Fibroblast of lung (primary cell): Measurements from ENCODE around the gene AGAP2. TPM values are rescaled to one million over a fixed set of nuclear protein-coding genes. Genes with fewer than 3 reads are reported as not detected.

ENCODE experiments used
- DNase-seq, 2 donors: peaks; one replicate each; pipeline versions ENCODE4 v3.0.0 to v3.0.0-alpha.2; 2010; ENCODE audit warnings: low read depth in 2 of 2
- H2AFZ ChIP-seq: 2 replicates; pipeline ENCODE4 v1.5.1; 2012; ENCODE audit warnings: low read length, control low read depth, inconsistent platforms
- H3K27ac ChIP-seq: 2 replicates; pipeline ENCODE4 v1.5.1; 2011; ENCODE audit warnings: low read length, control low read depth; ENCODE audit not compliant: insufficient read depth
- H3K27me3 ChIP-seq: 2 replicates; pipeline ENCODE4 v1.5.1; 2011; ENCODE audit warnings: mild to moderate bottlenecking, low read length; ENCODE audit not compliant: control insufficient read depth, insufficient read depth
- H3K36me3 ChIP-seq: 2 replicates; pipeline ENCODE4 v1.5.1; 2011; ENCODE audit warnings: low read length; ENCODE audit not compliant: control insufficient read depth, insufficient read depth
- H3K4me1 ChIP-seq: 2 replicates; pipeline ENCODE4 v1.5.1; 2011; ENCODE audit warnings: low read length; ENCODE audit not compliant: control insufficient read depth, insufficient read depth; ENCODE audit errors: extremely low read depth
- H3K4me2 ChIP-seq: 2 replicates; pipeline ENCODE4 v1.5.1; 2011; ENCODE audit warnings: low read length, control low read depth; ENCODE audit not compliant: insufficient read depth; ENCODE audit errors: extremely low read depth
- H3K4me3 ChIP-seq, 4 experiments: fragments of 200-600 bp in 1 of 4; sonication (generic) in 1 of 4; replicated peaks in 1 of 4; 2 replicates each; pipeline ENCODE4 v1.5.1; 2011 to 2016; ENCODE audit warnings: low read length in 4 of 4, low read depth in 3 of 4, mild to moderate bottlenecking in 3 of 4, control low read depth in 2 of 4, inconsistent platforms in 1 of 4, mixed read lengths in 1 of 4; ENCODE audit not compliant: insufficient read depth in 1 of 4; ENCODE audit errors: control extremely low read depth in 1 of 4
- H3K79me2 ChIP-seq: 2 replicates; pipeline ENCODE4 v1.5.1; 2012; ENCODE audit warnings: mild to moderate bottlenecking, low read length, inconsistent platforms; ENCODE audit not compliant: control insufficient read depth, insufficient read depth
- H3K9ac ChIP-seq: 2 replicates; pipeline ENCODE4 v1.5.1; 2011; ENCODE audit warnings: mild to moderate bottlenecking, low read length, control low read depth; ENCODE audit not compliant: insufficient read depth
- H3K9me3 ChIP-seq: 2 replicates; pipeline ENCODE4 v1.5.1; 2012; ENCODE audit warnings: low read depth, low read length; ENCODE audit not compliant: control insufficient read depth, insufficient read depth
- H4K20me1 ChIP-seq: 2 replicates; pipeline ENCODE4 v1.5.1; 2011; ENCODE audit warnings: low read length; ENCODE audit not compliant: control insufficient read depth, insufficient read depth; ENCODE audit errors: extremely low read depth
- CTCF ChIP-seq, 2 donors: IDR thresholded peaks in 1 of 2; conservative IDR thresholded peaks in 1 of 2; 1 replicate in 1 of 2; 2 replicates in 1 of 2; pipeline ENCODE4 v1.5.1; 2011 to 2012; ENCODE audit warnings: low read length in 2 of 2, control low read depth in 1 of 2, inconsistent platforms in 1 of 2, low read depth in 1 of 2, mild to moderate bottlenecking in 1 of 2
- EZH2 ChIP-seq: IDR thresholded peaks from 2 replicates; pipeline ENCODE4 v1.5.1; 2012; ENCODE audit warnings: low read length, control low read depth, mild to moderate bottlenecking; ENCODE audit errors: missing control alignments
- polyA plus RNA-seq, 2 donors: library from polyadenylated mRNA; depleted of rRNA in 1 of 2; stranded (reverse) in 1 of 2; unstranded in 1 of 2; fragments of >200 nt; gene quantifications; 2 replicates each; pipeline ENCODE4 v1.2.1, GENCODE V29; 2011 to 2012; ENCODE audit warnings: missing spikeins in 1 of 2
- total RNA-seq: library from RNA; depleted of rRNA; stranded (reverse); fragments of >200 nt; gene quantifications from 2 replicates; pipeline ENCODE4 v1.2.1, GENCODE V29; 2014

The AGAP2 gene
- total and polyA plus RNA-seq, 2 donors (not counting 1 experiment from before 2014, with no cell fraction given), result 0.05 to 0.17 TPM

GRCh38 chr12:57674691-57675090 lies 63.9 kb downstream of the AGAP2 start:
- Histone ChIP-seq H3K4me2 (no peak overlapping the region), H2AFZ (no peak overlapping the region), H3K36me3 (no peaks in the 10 kb centered on the region), H3K79me2 (no peaks in the 10 kb centered on the region), H3K27ac (no peak overlapping the region), H4K20me1 (no peaks in the 10 kb centered on the region), H3K9me3 (no peaks in the 10 kb centered on the region), H3K27me3 (no peaks in the 10 kb centered on the region), H3K9ac (no peak overlapping the region), H3K4me1 (no peaks in the 10 kb centered on the region), H3K4me3 (no peak overlapping the region)
- no peak for TF ChIP-seq CTCF (conservative IDR thresholded peaks at IDR 0.05 in 1 of 2, IDR thresholded peaks at IDR 0.05 in 1 of 2; ENCODE audit: low read depth in 1 of 2, low read length in 2 of 2)
- TF ChIP-seq EZH2, result no peak
- DNase-seq, result no peak

Other genes starting within 250 kb of the AGAP2 start
- gene DDIT3, start 218.2 kb downstream of the AGAP2 start, total RNA-seq, result 249 and 265 TPM in 2 replicates
- 32.5 and 57.8 TPM in 2 replicates for gene DDIT3, start 218.2 kb downstream of the AGAP2 start, polyA plus RNA-seq
- 5.1 and 7.1 TPM in 2 replicates for gene MBD6, start 215.9 kb downstream of the AGAP2 start, total RNA-seq
- gene MBD6, start 215.9 kb downstream of the AGAP2 start, polyA plus RNA-seq, result 3.0 and 3.1 TPM in 2 replicates
- 101 and 108 TPM in 2 replicates for gene DCTN2, start 191.6 kb downstream of the AGAP2 start, total RNA-seq
- gene DCTN2, start 191.6 kb downstream of the AGAP2 start, polyA plus RNA-seq, result 211 and 229 TPM in 2 replicates
- gene KIF5A, start 188.7 kb downstream of the AGAP2 start, total RNA-seq, result 0.51 and 1.3 TPM in 2 replicates
- 0.53 and 0.89 TPM in 2 replicates for gene KIF5A, start 188.7 kb downstream of the AGAP2 start, polyA plus RNA-seq
- 9.0 and 11.9 TPM in 2 replicates for gene PIP4K2C, start 147.6 kb downstream of the AGAP2 start, total RNA-seq
- gene PIP4K2C, start 147.6 kb downstream of the AGAP2 start, polyA plus RNA-seq, result 24.3 and 25.2 TPM in 2 replicates
- 16.4 and 30.4 TPM in 2 replicates for gene DTX3, start 133.9 kb downstream of the AGAP2 start, total RNA-seq
- gene DTX3, start 133.9 kb downstream of the AGAP2 start, polyA plus RNA-seq, result 12.1 and 17.3 TPM in 2 replicates
- 34.4 and 40.0 TPM in 2 replicates for gene ARHGEF25, start 127.3 kb downstream of the AGAP2 start, total RNA-seq
- 12.1 and 15.7 TPM in 2 replicates for gene ARHGEF25, start 127.3 kb downstream of the AGAP2 start, polyA plus RNA-seq
- 0.51 and 2.3 TPM in 2 replicates for gene B4GALNT1, start 105.5 kb downstream of the AGAP2 start, total RNA-seq
- gene B4GALNT1, start 105.5 kb downstream of the AGAP2 start, polyA plus RNA-seq, result 1.3 and 3.4 TPM in 2 replicates
- gene OS9, start 44.6 kb downstream of the AGAP2 start, total RNA-seq, result 170 and 260 TPM in 2 replicates
- gene OS9, start 44.6 kb downstream of the AGAP2 start, polyA plus RNA-seq, result 274 and 316 TPM in 2 replicates
- gene TSPAN31, start 6.3 kb upstream of the AGAP2 start, total RNA-seq, result 55.7 and 99.6 TPM in 2 replicates
- 42.8 and 53.6 TPM in 2 replicates for gene TSPAN31, start 6.3 kb upstream of the AGAP2 start, polyA plus RNA-seq
- 183 and 257 TPM in 2 replicates for gene CDK4, start 13.6 kb upstream of the AGAP2 start, total RNA-seq
- 233 and 324 TPM in 2 replicates for gene CDK4, start 13.6 kb upstream of the AGAP2 start, polyA plus RNA-seq
- 2.6 and 3.8 TPM in 2 replicates for gene MARCHF9, start 16.4 kb upstream of the AGAP2 start, total RNA-seq
- 4.8 and 5.6 TPM in 2 replicates for gene MARCHF9, start 16.4 kb upstream of the AGAP2 start, polyA plus RNA-seq
- gene CYP27B1, start 28.3 kb upstream of the AGAP2 start, total RNA-seq, result under 0.01 and 0.17 TPM in 2 replicates
- gene CYP27B1, start 28.3 kb upstream of the AGAP2 start, polyA plus RNA-seq, result 0.26 and 0.29 TPM in 2 replicates
- gene METTL1, start 33.4 kb upstream of the AGAP2 start, total RNA-seq, result 3.5 and 6.4 TPM in 2 replicates
- gene METTL1, start 33.4 kb upstream of the AGAP2 start, polyA plus RNA-seq, result 16.9 and 28.5 TPM in 2 replicates
- gene EEF1AKMT3, start 33.9 kb upstream of the AGAP2 start, total RNA-seq, result 3.9 and 8.9 TPM in 2 replicates
- 6.7 and 11.9 TPM in 2 replicates for gene EEF1AKMT3, start 33.9 kb upstream of the AGAP2 start, polyA plus RNA-seq
- gene TSFM, start 44.0 kb upstream of the AGAP2 start, total RNA-seq, result 15.5 and 20.3 TPM in 2 replicates
- 16.8 and 19.0 TPM in 2 replicates for gene TSFM, start 44.0 kb upstream of the AGAP2 start, polyA plus RNA-seq
- 2.8 and 7.1 TPM in 2 replicates for gene AVIL, start 80.0 kb upstream of the AGAP2 start, total RNA-seq
- 1.1 and 2.2 TPM in 2 replicates for gene AVIL, start 80.0 kb upstream of the AGAP2 start, polyA plus RNA-seq
- 87.8 and 92.0 TPM in 2 replicates for gene CTDSP2, start 108.0 kb upstream of the AGAP2 start, total RNA-seq
- 199 and 208 TPM in 2 replicates for gene CTDSP2, start 108.0 kb upstream of the AGAP2 start, polyA plus RNA-seq
- 8.5 and 9.4 TPM in 2 replicates for gene ATP23, start 202.8 kb upstream of the AGAP2 start, total RNA-seq
- 4.8 and 8.7 TPM in 2 replicates for gene ATP23, start 202.8 kb upstream of the AGAP2 start, polyA plus RNA-seq